GM04504 (cell line): Measurements from ENCODE around the gene IL21R.
"Not testable (repeated sequence)": the region's sequence is repeated elsewhere in the genome, so short reads cannot be mapped to it uniquely, and the experiment has no call there.

ENCODE experiments used
- DNase-seq: peaks from one replicate; pipeline ENCODE4 v3.0.0-alpha.2; 2012; ENCODE audit warnings: low read depth

IL21R gene

DNA sequence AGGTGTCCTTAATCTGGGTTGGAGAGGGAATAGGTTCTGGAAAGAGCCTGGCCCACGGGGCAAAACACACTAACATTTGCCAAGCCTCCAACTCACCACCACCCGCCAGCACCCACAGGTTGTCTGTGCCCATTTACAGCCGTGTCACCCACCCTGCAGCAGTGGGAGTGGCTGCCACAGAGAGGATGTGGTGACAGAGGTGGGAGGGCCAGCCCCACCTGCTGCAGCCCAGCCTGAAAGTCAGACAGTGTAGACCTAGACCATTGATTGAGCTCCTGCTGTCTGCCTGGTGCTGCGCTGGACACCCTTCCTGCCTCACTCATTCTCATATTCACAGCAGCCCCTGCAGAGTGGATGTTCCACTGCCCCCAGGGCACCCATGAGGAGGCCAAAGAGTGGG, 44.7 kb downstream of the IL21R start:
- DNase-seq: no peak

GRCh38 chr16:27447301-27447700, 45.3 kb downstream of the IL21R start:
- no peak for DNase-seq

GRCh38 chr16:27448532-27449433, 46.8 kb downstream of the IL21R start:
- no peak for DNase-seq

GRCh38 chr16:27449434-27450195, 47.6 kb downstream of the IL21R start:
- no peak for DNase-seq

DNA sequence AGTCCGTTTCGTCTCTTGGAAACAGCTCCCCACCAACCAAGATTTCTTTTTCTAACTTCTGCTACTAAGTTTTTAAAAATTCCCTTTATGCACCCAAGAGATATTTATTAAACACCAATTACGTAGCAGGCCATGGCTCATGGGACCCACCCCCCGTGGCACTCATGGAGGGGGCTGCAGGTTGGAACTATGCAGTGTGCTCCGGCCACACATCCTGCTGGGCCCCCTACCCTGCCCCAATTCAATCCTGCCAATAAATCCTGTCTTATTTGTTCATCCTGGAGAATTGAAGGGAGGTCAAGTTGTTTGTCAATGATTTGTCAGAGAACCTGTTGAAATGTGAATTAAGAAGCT, 48.2 kb downstream of the IL21R start:
- no peak for DNase-seq

GRCh38 chr16:27452569-27453493, 50.9 kb downstream of the IL21R start:
- no peak for DNase-seq

DNA sequence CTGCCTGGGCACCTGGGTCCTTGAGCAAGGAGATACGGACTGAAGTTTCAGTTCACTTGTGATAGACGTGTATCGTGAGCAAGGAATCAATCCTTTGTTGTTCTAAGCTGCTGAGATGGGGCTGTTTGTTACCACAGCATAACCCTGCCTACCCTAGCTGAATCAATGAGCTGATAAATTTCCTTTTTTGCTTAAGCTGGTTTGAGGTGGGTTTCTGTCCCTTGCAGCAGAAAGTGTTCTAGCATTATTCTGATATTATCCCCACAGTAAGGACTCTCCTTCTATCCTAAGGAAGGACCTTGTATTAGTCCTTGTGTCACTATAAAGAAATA, 51.5 kb downstream of the IL21R start:
- no peak for DNase-seq

DNA sequence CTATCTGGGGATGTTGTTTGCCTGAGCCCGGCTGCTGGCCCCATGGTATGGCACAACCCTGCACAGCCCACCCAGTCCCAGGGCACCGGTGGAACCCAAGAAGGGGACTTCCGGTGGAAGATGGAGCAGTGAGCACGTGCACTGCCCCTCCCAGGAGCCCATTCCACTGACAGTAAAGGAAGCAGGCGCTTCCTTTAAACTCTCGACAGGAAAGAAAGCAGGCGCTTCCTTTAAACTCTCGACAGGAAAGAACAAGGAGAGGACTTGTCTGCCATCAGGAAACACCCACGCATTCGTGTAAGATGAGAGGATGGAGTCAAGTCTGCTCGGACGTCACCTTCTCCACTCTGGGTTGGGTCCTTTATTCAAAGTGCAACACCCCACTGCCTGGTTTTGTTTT, 53.7 kb downstream of the IL21R start:
- no peak for DNase-seq

- not testable (repeated sequence) for DNase-seq
These were observed 55.6 kb downstream of the IL21R start for GRCh38 chr16:27457605-27457900.

GRCh38 chr16:27458258-27458657, 56.3 kb downstream of the IL21R start:
- DNase-seq: no peak

- no peak for DNase-seq
These were observed 57.2 kb downstream of the IL21R start for GRCh38 chr16:27458987-27459688.

GRCh38 chr16:27460213-27460612, 58.2 kb downstream of the IL21R start:
- DNase-seq: no peak

DNA sequence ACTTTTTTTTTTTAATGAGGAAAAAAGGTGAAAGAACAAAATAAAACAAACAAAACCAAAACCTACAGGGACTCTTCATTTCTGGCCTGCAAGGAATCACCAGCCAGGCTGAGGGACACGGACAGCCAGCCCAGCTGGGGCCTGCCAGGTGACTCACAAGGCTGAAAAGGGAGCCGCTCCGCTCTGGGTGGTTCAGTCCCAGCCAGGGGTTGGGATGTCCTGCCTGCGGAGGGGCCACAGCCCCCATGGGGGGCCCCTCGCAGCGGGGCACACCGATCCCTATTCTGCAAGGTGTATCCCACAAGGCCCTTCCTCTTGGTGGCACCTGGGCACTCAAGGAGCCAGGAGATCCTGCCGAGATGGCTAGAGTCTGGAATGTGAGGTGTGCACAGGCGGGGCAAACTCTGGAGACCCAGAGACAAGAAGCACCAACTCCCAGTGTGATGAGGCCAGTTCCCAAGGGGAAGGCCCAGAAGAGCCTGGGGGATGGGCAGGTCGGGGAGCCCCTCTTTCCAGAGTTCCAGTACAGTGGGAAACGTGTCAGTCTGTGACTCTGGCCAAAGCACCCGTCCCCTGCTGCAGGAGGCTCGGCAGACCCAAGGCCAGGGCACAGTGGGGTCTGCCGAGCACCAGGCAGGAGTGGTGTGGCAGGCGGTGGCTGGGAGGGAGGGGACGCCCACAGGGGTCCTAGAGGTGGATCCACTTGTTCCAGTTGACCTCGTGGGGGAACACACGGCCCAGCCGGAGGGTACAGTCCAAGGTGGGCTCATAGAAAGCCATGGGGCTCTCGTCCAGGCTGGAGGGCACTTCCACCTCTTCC, 58.9 kb downstream of the IL21R start:
- no peak for DNase-seq

DNA sequence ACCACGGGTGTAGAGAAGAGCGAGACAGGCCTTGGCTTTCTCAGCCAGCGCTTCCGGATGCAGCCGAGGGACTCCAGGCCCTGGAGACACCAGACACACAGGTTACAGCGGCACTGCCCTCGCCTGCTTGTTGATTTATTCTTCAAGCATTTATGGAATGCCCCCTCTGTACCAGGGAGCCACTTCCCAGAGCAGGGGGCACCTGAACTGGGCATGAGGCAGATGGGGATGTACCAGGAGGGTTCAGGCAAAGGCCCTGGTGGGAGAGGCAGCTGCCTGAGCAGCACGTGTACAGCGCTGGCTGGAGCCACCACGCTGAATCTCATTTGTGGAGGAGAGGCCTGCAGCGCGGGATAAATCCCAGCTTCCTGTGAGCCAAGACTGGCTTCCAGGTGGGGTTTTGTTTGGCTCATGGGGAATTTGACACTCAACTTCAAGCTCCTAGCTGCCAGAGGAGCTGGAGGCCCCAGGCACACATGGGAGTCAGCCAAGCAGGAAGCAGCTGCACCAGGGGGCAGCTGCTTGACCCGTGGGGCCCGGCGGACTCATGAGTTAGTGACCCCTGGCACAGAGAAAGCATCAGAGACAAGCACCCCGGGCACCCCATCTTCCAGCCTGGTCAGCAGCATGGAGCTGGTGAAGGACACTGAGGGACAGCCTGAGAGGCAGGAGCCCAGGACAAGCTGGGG, 59.7 kb downstream of the IL21R start:
- DNase-seq: no peak

DNA sequence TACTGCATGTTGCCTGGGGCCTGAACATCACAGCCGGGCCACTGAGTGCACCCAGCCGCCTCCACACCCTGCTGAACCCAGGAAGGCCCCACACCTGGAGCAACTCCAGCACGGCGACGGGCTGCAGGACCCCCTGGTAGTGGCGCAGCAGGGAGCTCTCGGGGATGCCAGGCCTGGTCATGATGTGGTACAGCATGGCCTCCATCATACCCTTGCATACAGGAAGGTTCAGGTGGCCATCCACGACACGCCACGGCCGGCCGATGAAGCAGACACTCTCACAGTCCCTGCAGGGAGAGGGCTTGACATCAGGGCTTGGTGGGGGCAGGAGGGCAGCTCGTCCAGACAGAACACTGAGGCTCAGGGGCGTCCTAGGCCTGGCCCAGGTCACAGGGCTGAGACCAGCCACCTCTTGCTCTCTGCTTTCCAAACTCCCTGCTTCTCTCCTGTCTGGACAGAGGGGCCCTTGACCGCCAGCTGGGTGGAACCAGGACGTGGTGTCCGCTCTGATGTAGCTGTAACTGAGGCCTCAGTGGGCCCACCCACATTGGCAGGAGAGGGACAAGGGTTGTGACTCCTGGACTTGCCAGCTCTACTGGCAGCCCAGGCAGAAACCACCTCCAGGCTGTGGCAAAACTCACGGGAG, 60.3 kb downstream of the IL21R start:
- no peak for DNase-seq

GRCh38 chr16:27462846-27463682, 61.1 kb downstream of the IL21R start:
- DNase-seq: no peak

- DNase-seq: no peak
These were observed 62.0 kb downstream of the IL21R start for GRCh38 chr16:27463741-27464591.
